Ovary (tissue), 3 donors: ENCODE data around the gene IP6K3.

Experiments
- CTCF ChIP-seq, 3 donors: fragments of 450-650 bp in 2 of 3; fragments of 200-600 bp in 1 of 3; IDR thresholded peaks; one replicate each; pipeline versions ENCODE4 v1.5.1 to v1.8.0; 2016 to 2022; ENCODE audit warnings: antibody characterized with exemption in 3 of 3, mild to moderate bottlenecking in 1 of 3
- EP300 ChIP-seq: sonication (generic); formaldehyde crosslinking; IDR thresholded peaks from one replicate; pipeline ENCODE4 v1.6.1; 2017; ENCODE audit warnings: antibody characterized with exemption
- POLR2A ChIP-seq: fragments of 450-650 bp; IDR thresholded peaks from one replicate; pipeline ENCODE4 v1.6.1; 2017; ENCODE audit warnings: antibody characterized with exemption, mild to moderate bottlenecking, moderate library complexity
- donor health status: DM: no; HTN: no; CAD: no.

- TF ChIP-seq CTCF (IDR thresholded peaks at IDR 0.05) (no peak), POLR2A (no peak), EP300 (no peak)
Measured at GRCh38 chr6:33746036-33746600, 587 bp downstream of the IP6K3 start.
